HUDEP-2 (cell line): ENCODE data around the gene GPR180.
"Not testable (repeated sequence)": the region's sequence is repeated elsewhere in the genome, so short reads cannot be mapped to it uniquely, and the experiment has no call there.

Experiments
- DNase-seq, 76 experiments: peaks; one replicate each; lab custom pipeline; 2025; ENCODE audit not compliant: unreplicated experiment in 76 of 76; lab: John Stamatoyannopoulos, UW

Gene GPR180

DNA sequence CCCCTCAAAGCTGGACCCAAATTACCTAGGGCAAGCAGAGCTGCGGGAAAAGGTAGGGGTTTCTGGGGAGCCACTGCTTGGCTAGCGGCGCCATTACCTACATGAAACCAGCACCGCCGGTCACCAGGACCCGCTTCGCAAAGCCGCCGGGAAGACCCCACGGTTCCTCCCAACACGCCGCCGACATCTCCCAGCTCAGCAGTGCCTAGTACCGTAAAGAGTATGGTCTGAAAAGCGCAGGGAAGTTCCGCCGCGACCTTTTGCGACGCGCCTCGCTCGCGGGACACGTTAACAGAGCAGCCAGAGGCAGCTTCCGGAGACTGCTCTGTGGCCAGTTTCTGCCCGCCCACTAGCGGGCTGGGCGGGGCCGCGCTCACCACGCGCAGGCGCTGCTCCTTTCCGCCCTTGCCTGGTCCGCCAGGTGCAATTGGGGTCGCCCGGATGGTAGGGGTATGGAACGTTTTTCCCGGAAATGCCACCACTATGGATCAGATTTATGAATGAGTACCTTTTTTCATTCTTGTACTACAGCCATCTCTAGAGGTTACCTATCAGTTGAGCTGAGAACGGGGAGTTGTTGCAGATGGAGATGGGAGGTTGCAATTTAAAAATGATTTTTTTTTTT lies 5.6 kb upstream of the GPR180 start, which contains the start of gene TGDS:
TGDS (minus strand) TSS at position 203 of the 625 bp plus-strand sequence; CDS start at position 187, 16 bp downstream.
- DNase-seq, result peak; percentile 4 to 90 (median 80)

DNA sequence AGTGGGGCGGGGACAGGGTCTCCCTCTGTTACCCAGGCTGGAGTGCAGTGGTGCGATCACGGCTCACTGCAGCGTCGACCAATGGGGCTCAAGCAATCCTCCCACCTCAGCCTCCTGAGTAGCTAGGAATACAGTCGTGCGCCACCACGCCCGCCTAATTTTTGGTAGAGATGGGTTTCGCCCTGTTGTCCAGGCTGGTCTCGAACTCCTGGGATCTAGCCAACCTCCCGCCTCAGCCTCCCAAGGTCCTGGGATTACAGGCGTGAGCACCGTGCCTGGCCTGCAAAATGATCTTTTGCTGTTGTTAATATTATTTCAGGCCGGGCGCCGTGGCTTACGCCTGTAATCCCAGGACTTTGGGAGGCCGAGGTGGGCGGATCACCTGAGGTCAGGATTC lies 5.1 kb upstream of the GPR180 start:
- peak in 1 of 76 experiments; percentile 13 for DNase-seq

- DNase-seq, result no peak
Observed at GRCh38 chr13:94598281-94598680, 3.4 kb upstream of the GPR180 start.

GRCh38 chr13:94599877-94600276 lies 1.8 kb upstream of the GPR180 start:
- DNase-seq, result no peak

- DNase-seq, result no peak
Observed at GRCh38 chr13:94602467-94602866, 810 bp downstream of the GPR180 start.

GRCh38 chr13:94607056-94607455 lies 5.4 kb downstream of the GPR180 start:
- DNase-seq, result no peak

- no peak for DNase-seq
Observed at GRCh38 chr13:94607939-94608338, 6.3 kb downstream of the GPR180 start.

GRCh38 chr13:94608586-94608985 lies 6.9 kb downstream of the GPR180 start:
- DNase-seq, result no peak

DNA sequence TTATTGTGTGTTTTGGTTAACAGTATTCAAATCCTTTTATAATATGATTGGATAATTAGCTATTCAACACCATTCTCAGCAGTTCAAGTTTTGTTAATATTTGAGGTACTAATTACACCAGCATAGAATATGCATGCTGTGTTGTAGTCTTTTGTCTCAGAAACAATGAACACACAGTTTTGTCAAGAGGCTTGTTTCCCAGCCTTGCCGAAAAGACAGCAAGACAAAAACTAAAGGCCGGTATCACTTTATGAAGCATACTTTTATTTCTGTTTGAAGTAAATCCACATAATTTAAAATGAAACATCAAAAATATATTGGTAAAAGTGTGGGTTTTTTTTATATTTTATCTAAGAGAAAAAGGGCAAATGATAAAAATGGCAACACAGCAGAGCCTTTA lies 7.5 kb downstream of the GPR180 start:
- DNase-seq, result no peak

- DNase-seq, result no peak
Observed at GRCh38 chr13:94610475-94610874, 8.8 kb downstream of the GPR180 start.

GRCh38 chr13:94612050-94612449 lies 10.4 kb downstream of the GPR180 start:
- no peak for DNase-seq

DNA sequence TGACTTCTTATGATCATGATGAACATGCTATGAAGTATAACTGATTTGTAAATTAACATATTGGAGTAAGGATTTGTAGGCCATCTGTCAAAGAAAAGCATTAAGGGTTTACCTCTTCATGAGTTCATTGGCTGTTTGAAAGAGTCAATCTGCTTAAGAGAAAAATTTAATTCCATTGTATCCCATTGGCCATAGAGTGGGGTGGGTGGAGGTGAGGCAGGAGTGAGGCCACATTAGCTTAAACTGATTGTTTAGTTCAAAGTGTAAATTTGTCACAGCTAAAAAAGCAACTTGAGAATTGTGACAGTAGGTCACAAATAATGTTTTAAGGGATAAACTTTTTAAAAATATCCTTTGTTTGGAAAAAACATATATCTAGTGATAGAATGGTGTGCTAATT lies 11.4 kb downstream of the GPR180 start:
- DNase-seq, result no peak

DNA sequence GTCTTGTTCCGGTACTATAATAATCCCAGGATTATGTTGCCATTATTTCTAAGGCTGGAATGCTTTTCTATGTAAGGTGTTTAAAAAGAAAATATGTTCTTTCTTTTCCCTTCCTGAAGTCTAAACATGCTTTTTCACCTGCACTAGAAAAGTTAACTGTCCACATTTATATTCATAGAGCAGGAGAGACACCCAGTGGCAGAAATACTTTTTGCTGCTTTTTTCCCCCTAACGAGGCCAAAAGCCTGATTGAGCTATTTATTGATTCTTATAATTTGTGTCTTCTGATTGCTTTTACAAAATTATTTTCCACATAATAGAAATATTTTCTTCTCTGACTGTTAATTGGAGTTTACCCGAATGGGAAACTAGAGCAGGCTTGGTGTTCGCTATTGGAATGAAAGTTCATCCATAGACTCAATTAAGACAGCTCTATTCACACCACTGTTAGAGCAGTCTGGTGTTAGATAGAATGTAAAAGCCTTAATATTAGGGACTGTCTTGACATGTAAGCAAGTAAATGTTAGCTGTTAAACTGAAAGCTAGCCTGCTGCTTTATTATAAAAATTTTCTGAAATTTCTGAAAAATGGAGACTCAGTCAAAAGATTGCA lies 15.8 kb downstream of the GPR180 start:
- DNase-seq, result peak in 24 of 76 experiments; percentile 0 to 53 (median 25)

DNA sequence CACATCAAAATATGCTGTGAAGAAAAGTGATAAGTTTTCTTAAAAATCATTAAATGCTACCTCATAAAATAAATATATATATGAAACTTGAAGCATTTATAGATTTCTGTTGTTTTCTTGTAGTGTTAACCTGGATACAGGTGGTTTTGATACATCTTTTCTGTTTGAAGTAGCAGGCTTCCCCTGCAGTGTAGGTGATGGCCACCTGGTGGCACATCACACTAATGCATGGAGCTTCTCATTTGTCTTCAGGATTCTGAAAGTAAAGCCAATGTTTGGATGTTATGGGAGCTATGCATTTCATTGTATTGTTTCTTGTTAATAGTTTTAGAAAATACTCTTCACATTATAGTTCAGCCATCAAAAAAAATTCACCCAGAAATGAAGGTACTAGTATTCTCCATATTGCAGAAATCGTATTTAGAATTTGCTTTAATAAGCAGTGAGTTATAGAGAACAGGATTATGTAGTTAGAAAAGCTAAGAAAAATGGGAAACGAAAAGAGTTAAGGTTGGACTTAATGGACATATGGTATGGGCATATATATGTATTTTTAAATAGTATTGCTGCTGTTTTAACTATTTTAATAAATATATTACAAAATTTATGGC lies 18.7 kb downstream of the GPR180 start:
- DNase-seq, result peak in 51 of 76 experiments; percentile 3 to 63 (median 28)

DNA sequence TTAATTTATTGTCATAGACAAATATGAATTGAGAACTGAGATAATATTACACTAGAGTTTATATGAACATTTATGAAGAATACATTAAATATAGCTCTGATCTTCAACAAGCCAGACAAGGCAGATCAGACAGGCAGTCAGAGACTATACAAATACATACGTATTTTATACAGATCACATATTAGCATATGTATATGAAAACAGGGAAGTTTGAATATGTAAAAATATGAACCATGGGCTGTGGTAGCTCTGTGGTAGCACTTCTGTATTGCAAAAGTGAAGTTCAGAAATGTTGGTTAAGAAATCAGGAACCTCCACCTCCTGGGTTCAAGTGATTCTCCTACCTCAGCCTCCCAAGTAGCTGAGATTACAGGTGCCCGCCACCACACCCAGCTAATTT lies 20.7 kb downstream of the GPR180 start:
- no peak for DNase-seq

DNA sequence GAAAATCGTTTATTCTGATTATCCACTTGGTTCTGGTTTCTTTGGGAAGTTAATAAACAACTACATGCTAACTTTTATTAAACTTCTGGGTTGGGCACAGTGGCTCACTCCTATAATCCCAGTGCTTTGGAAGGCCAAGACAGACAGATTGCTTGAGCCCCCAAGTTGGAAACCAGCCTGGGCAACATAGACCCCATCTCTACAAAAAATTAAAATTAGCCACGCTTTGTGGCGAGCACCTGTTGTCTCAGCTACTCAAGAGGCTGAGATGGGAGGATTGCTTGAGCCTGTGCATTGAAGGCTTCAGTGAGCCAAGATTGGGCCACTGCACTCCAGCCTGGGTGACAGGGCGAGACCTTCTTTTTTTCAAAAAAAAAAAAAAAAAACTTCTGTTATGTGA lies 21.7 kb downstream of the GPR180 start:
- DNase-seq, result no peak

DNA sequence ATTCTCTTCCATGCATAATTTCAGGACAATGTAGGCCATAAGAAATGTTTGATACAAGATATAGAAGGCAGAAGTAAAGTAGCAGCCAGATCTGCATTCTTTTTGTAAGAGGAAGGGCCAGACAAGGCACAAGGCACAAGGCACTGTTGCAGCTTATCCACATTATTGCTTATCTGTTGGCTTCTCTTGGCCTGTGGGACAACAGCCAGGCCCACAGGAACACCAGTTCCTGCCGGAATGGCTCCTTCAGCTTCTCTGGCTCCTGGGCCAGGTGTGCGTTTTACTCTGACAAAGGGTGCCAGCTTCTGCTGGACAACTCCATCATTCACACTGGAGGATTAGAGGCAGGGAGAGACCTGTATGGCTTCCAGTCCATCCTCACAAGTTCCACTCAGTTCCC lies 29.2 kb downstream of the GPR180 start:
- no peak for DNase-seq

GRCh38 chr13:94632226-94632980 lies 30.7 kb downstream of the GPR180 start:
- no peak for DNase-seq

DNA sequence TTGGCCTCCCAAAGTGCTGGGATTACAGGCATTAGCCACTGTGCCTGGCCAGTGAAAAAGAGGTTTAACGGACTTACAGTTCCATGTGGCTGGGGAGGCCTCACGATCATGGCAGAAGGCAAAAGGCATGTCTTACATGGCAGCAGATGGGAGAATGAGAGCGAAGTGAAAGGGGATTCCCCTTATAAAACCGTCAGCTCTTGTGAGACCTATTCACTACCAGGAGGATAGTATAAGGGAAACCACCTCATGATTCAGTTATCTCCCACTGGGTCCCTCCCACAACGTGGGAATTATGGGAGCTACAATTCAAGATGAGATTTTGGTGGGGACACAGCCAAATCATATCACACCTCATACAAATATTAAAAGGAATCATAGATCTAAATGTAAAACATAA lies 34.4 kb downstream of the GPR180 start:
- not testable (repeated sequence) for DNase-seq

GRCh38 chr13:94636942-94637578 lies 35.4 kb downstream of the GPR180 start:
- DNase-seq, result no peak

DNA sequence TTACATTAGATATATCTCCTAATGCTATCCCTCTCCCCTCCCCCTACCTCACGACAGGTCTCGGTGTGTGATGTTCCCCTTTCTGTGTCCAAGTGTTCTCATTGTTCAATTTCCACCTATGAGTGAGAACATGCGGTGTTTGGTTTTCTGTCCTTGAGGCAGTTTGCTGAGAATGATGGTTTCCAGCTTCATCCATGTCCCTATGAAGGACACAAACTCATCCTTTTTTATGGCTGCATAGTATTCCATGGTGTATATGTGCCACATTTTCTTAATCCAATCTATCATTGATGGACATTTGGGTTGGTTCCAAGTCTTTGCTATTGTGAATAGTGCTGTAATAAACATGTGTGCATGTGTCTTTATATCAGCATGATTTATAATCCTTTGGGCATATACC lies 36.0 kb downstream of the GPR180 start:
- not testable (repeated sequence) for DNase-seq
